ENCODE measurements around the gene FOXK2. TPM values are rescaled to one million over a fixed set of nuclear protein-coding genes. Genes with fewer than 3 reads are reported as not detected.
"Not testable (repeated sequence)": the region's sequence is repeated elsewhere in the genome, so short reads cannot be mapped to it uniquely, and the experiment has no call there.

The FOXK2 gene
- total RNA-seq, 1 experiment from 2014 or later = 118 TPM

DNA sequence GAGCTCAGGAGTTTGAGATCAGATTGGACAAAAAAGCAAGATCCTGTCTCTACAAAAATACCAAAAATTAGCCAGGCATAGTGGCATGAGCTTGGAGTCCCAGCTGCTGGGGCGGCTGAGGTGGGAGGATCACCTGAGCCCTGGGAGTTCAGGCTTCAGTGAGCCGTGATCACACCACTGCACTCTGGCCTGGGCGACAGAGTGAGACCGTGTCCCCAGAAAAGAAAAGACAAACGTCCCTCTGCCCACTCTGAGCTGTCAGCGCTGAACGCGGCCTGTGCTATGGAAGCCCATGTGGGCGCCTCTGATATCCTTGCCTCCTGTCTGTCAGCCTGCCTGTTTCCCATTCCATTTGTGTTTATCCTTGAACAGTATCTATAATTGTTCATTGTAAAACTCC is 50.7 kb downstream of the FOXK2 start:
- peaks cover 97% of the 10 kb centered on the region for H3K36me3 Mint-ChIP-seq (ENCODE audit: insufficient read depth, unreplicated experiment)
- DNase-seq = no peak
- H3K4me3 Mint-ChIP-seq (ENCODE audit: unreplicated experiment) = no peak overlapping the region
- H3K27me3 Mint-ChIP-seq (ENCODE audit: insufficient read depth, unreplicated experiment) = no peaks in the 10 kb centered on the region
- peaks cover 41% of the 10 kb centered on the region for H3K4me1 Mint-ChIP-seq (ENCODE audit: low read depth, unreplicated experiment)
- H3K27ac Mint-ChIP-seq (ENCODE audit: unreplicated experiment) = peak overlapping the region; percentile 98
- Histone ChIP-seq H3K36me3 (ENCODE audit: control insufficient read depth, insufficient read depth, low read length) (peaks cover 5% of the 10 kb centered on the region), H3K4me1 (peaks cover 38% of the 10 kb centered on the region), H3K27me3 (replicated peaks; ENCODE audit: control insufficient read depth, insufficient read depth, low read length) (no peaks in the 10 kb centered on the region), H3K9me3 (no peaks in the 10 kb centered on the region), H3K4me3 (ENCODE audit: low read depth, low read length) (no peak overlapping the region)
- ChIA-PET CTCF (no interaction called here), POLR2A (no interaction called here)
- no peaks in the 10 kb centered on the region for H3K9me3 Mint-ChIP-seq (ENCODE audit: unreplicated experiment)
- TF ChIP-seq, protein P1, sequence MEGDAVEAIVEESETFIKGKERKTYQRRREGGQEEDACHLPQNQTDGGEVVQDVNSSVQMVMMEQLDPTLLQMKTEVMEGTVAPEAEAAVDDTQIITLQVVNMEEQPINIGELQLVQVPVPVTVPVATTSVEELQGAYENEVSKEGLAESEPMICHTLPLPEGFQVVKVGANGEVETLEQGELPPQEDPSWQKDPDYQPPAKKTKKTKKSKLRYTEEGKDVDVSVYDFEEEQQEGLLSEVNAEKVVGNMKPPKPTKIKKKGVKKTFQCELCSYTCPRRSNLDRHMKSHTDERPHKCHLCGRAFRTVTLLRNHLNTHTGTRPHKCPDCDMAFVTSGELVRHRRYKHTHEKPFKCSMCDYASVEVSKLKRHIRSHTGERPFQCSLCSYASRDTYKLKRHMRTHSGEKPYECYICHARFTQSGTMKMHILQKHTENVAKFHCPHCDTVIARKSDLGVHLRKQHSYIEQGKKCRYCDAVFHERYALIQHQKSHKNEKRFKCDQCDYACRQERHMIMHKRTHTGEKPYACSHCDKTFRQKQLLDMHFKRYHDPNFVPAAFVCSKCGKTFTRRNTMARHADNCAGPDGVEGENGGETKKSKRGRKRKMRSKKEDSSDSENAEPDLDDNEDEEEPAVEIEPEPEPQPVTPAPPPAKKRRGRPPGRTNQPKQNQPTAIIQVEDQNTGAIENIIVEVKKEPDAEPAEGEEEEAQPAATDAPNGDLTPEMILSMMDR (IDR thresholded peaks at IDR 0.05; ENCODE audit: insufficient read depth in 1 of 2, low read depth in 1 of 2, low read length in 1 of 2, severe bottlenecking in 1 of 2, unreplicated experiment in 1 of 2) = no peak
- BruUV-seq (replicated peaks) = no TSS peak
- intact Hi-C loops (cut with micrococcal nuclease; ENCODE audit: unreplicated experiment) = no loop called here

DNA sequence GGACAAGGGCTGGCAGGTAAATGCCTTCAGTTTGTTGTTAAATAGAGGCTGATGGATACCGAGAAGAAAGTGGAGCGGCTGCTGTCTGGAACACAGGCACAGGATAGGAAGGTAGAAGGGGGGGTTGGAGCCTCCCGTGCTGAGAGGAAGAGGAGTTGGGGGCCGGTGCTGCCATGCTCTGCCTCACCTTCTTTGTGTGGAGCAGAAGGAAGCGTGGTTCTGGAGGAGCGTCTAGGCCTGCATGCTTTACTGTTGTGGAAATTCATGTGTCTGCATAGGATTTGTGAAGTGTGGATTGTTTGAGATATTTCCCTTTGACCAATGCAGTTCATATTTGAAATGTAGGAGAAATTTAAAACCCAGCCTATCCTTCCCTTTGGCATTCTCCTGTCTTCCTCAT is 52.3 kb downstream of the FOXK2 start:
- Histone ChIP-seq H3K27me3 (replicated peaks; ENCODE audit: control insufficient read depth, insufficient read depth, low read length) (no peaks in the 10 kb centered on the region), H3K36me3 (ENCODE audit: control insufficient read depth, insufficient read depth, low read length) (peaks cover 7% of the 10 kb centered on the region), H3K4me3 (ENCODE audit: low read depth, low read length) (no peak overlapping the region), H3K9me3 (no peaks in the 10 kb centered on the region), H3K4me1 (peaks cover 26% of the 10 kb centered on the region)
- ChIA-PET POLR2A (no interaction called here), CTCF (no interaction called here)
- TF ChIP-seq, protein P1 (IDR thresholded peaks at IDR 0.05; ENCODE audit: insufficient read depth in 1 of 2, low read depth in 1 of 2, low read length in 1 of 2, severe bottlenecking in 1 of 2, unreplicated experiment in 1 of 2) = no peak
- BruUV-seq (replicated peaks) = no TSS peak
- H3K27ac Mint-ChIP-seq (ENCODE audit: unreplicated experiment) = no peak overlapping the region
- H3K36me3 Mint-ChIP-seq (ENCODE audit: insufficient read depth, unreplicated experiment) = peaks cover 97% of the 10 kb centered on the region
- H3K4me3 Mint-ChIP-seq (ENCODE audit: unreplicated experiment) = no peak overlapping the region
- no peaks in the 10 kb centered on the region for H3K9me3 Mint-ChIP-seq (ENCODE audit: unreplicated experiment)
- DNase-seq = no peak
- no peaks in the 10 kb centered on the region for H3K27me3 Mint-ChIP-seq (ENCODE audit: insufficient read depth, unreplicated experiment)
- H3K4me1 Mint-ChIP-seq (ENCODE audit: low read depth, unreplicated experiment) = peaks cover 31% of the 10 kb centered on the region
- intact Hi-C loops (cut with micrococcal nuclease; ENCODE audit: unreplicated experiment) = no loop called here

- Mint-ChIP-seq H3K9me3 (ENCODE audit: unreplicated experiment) (no peaks in the 10 kb centered on the region), H3K4me1 (ENCODE audit: low read depth, unreplicated experiment) (peaks cover 10% of the 10 kb centered on the region), H3K4me3 (ENCODE audit: unreplicated experiment) (no peak overlapping the region), H3K27ac (ENCODE audit: unreplicated experiment) (no peak overlapping the region), H3K36me3 (ENCODE audit: insufficient read depth, unreplicated experiment) (peaks cover 99% of the 10 kb centered on the region), H3K27me3 (ENCODE audit: insufficient read depth, unreplicated experiment) (no peaks in the 10 kb centered on the region)
- no peak for DNase-seq
- CTCF ChIA-PET = no interaction called here
- no peaks in the 10 kb centered on the region for H3K27me3 ChIP-seq (replicated peaks; ENCODE audit: control insufficient read depth, insufficient read depth, low read length)
- TF ChIP-seq, protein P1 (IDR thresholded peaks at IDR 0.05; ENCODE audit: insufficient read depth in 1 of 2, low read depth in 1 of 2, low read length in 1 of 2, severe bottlenecking in 1 of 2, unreplicated experiment in 1 of 2) = no peak
- peaks cover 7% of the 10 kb centered on the region for H3K4me1 ChIP-seq
- intact Hi-C loops (cut with micrococcal nuclease; ENCODE audit: unreplicated experiment) = no loop called here
- H3K36me3 ChIP-seq (ENCODE audit: control insufficient read depth, insufficient read depth, low read length) = peaks cover 10% of the 10 kb centered on the region
- H3K9me3 ChIP-seq = no peaks in the 10 kb centered on the region
- POLR2A ChIA-PET = no interaction called here
- BruUV-seq (replicated peaks) = no TSS peak
- no peak overlapping the region for H3K4me3 ChIP-seq (ENCODE audit: low read depth, low read length)
These were observed 54.5 kb downstream of the FOXK2 start for GRCh38 chr17:82574041-82574440.

GRCh38 chr17:82575581-82576221 is 56.2 kb downstream of the FOXK2 start:
- peaks cover 86% of the 10 kb centered on the region for H3K36me3 Mint-ChIP-seq (ENCODE audit: insufficient read depth, unreplicated experiment)
- H3K27me3 Mint-ChIP-seq (ENCODE audit: insufficient read depth, unreplicated experiment); H3K9me3 ChIP-seq; H3K27ac Mint-ChIP-seq (ENCODE audit: unreplicated experiment); DNase-seq; intact Hi-C loops (cut with micrococcal nuclease; ENCODE audit: unreplicated experiment); H3K4me3 ChIP-seq (ENCODE audit: low read depth, low read length); H3K4me1 Mint-ChIP-seq (ENCODE audit: low read depth, unreplicated experiment); CTCF ChIA-PET; H3K4me1 ChIP-seq; H3K4me3 Mint-ChIP-seq (ENCODE audit: unreplicated experiment); H3K9me3 Mint-ChIP-seq (ENCODE audit: unreplicated experiment); BruUV-seq (replicated peaks); POLR2A ChIA-PET; H3K36me3 ChIP-seq (ENCODE audit: control insufficient read depth, insufficient read depth, low read length); H3K27me3 ChIP-seq (replicated peaks; ENCODE audit: control insufficient read depth, insufficient read depth, low read length): not testable (repeated sequence)
